ENCODE measurements around the gene CD58. TPM values are rescaled to one million over a fixed set of nuclear protein-coding genes. Genes with fewer than 3 reads are reported as not detected.
A peak's percentile ranks its signal among the peaks of the same experiment; 100 is the strongest.
"Not testable (repeated sequence)": the region's sequence is repeated elsewhere in the genome, so short reads cannot be mapped to it uniquely, and the experiment has no call there.

Gene CD58, protein sequence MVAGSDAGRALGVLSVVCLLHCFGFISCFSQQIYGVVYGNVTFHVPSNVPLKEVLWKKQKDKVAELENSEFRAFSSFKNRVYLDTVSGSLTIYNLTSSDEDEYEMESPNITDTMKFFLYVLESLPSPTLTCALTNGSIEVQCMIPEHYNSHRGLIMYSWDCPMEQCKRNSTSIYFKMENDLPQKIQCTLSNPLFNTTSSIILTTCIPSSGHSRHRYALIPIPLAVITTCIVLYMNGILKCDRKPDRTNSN
- 15.1 to 20.4 TPM (median 19.6 TPM) in 3 replicates for total RNA-seq
- long read RNA-seq, transcript CD58-202 (6 exons, 1,098 nt), result major isoform, 17 of 30 reads
- long read RNA-seq, transcript CD58-201 (4 exons, 892 nt), result minor isoform, 7 of 30 reads
- long read RNA-seq, partial matches to known transcripts, result 1 of 30 reads
- long read RNA-seq, other reads (novel, unspliced or antisense), result 3 of 30 reads

DNA sequence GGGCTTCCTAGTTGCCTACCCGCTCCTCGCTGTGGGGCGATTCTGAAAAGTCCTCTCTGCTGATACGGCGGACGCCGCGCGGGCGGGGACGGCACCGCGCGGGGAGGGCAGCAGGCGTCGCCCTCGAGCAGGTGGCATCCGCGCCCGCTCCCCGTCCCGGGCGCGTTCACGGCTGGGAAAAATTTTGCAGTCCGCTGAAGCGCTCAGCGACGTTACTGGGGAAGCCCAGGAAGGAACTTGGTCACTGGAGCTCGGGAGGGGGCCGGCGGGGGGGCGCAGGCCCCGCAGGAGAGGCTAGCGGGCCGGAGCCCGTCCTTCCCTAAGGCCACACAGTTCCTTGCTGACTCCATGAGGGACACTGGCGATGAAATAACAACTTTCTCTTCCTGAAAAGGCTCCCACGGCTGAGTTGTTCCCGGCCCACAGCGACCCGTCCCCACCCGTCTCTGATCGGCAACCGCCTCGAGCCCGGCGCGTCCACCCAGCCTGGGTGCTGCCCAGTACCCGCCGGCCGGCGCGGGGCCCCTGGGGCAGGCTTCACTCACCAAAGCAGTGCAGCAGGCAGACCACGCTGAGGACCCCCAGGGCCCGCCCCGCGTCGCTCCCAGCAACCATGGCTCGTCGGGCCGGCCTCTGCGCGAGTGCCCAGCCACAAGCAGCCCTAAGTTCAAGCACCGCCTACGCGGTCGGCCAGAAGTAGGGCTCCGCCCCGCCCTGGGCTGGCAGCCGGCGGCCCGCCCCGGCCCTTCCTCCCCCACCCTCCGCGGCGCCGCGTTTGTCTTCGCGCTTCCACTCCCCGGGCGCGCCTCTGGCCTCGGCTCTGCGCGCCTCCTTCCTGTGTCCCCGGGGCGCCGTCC, at the start of gene CD58:
Gene CD58 (minus strand): TSS at position 669 of the 857 bp plus-strand sequence. CDS start 54 bp downstream, at position 615.
- Mint-ChIP-seq H3K4me3 (ENCODE audit: unreplicated experiment) (peak within 1 kb of the TSS; percentile 86), H3K4me1 (ENCODE audit: low read depth) (peaks cover 45% of the 10 kb centered on the region), H3K36me3 (ENCODE audit: low read depth) (no peaks in the 10 kb centered on the region), H3K9me3 (ENCODE audit: low read depth) (no peaks in the 10 kb centered on the region), H3K27ac (ENCODE audit: unreplicated experiment) (peak within 1 kb of the TSS; percentile 90), H3K27me3 (ENCODE audit: low read depth) (no peaks in the 10 kb centered on the region)
- DNase-seq (ENCODE audit: low spot score), result peak; percentile 94
- TF ChIP-seq, protein P1, sequence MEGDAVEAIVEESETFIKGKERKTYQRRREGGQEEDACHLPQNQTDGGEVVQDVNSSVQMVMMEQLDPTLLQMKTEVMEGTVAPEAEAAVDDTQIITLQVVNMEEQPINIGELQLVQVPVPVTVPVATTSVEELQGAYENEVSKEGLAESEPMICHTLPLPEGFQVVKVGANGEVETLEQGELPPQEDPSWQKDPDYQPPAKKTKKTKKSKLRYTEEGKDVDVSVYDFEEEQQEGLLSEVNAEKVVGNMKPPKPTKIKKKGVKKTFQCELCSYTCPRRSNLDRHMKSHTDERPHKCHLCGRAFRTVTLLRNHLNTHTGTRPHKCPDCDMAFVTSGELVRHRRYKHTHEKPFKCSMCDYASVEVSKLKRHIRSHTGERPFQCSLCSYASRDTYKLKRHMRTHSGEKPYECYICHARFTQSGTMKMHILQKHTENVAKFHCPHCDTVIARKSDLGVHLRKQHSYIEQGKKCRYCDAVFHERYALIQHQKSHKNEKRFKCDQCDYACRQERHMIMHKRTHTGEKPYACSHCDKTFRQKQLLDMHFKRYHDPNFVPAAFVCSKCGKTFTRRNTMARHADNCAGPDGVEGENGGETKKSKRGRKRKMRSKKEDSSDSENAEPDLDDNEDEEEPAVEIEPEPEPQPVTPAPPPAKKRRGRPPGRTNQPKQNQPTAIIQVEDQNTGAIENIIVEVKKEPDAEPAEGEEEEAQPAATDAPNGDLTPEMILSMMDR (IDR thresholded peaks at IDR 0.05), result peak; percentile 82

DNA sequence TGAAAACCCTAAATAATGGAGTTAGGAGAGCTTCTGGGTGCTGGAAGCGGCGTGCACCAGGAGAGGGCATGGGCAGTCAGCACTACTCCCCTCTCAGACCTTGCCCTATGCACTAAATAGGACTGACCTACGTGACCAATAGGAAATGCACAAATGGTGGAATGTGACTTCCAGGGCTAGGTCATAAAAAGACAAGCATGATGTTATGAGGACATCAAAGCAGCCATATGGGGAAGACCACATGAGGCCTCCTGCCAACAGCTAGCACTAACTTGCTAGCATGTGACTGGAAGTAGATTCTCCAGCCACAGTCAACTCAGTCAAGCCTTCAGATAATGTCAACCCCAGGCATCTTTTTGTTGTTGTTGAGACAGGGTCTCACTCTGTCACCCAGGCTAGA, 49.6 kb upstream of the CD58 start:
- H3K27ac Mint-ChIP-seq (ENCODE audit: unreplicated experiment); H3K27me3 Mint-ChIP-seq (ENCODE audit: low read depth); H3K4me3 Mint-ChIP-seq (ENCODE audit: unreplicated experiment); H3K9me3 Mint-ChIP-seq (ENCODE audit: low read depth); H3K36me3 Mint-ChIP-seq (ENCODE audit: low read depth); DNase-seq (ENCODE audit: low spot score): not testable (repeated sequence)
- H3K4me1 Mint-ChIP-seq (ENCODE audit: low read depth), result peaks cover 14% of the 10 kb centered on the region

DNA sequence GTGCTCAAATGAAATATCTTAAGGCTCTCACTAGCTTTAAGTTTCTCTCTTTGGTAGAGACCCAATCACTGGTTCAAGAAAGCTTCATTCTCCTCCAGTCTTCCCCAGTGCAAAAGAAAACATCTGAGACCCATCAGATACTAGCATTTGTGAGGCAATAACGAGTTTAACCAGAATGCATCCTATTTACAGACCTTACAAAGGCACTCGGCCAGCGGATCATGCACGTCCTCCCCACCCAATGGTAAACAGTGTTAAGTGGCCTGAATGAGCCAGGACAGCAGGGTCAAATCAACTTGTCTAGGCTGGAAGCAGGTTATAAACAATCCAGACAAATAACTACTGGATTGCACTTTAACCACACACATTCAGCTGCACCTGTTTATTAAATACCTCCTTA, 48.3 kb upstream of the CD58 start:
- H3K36me3 Mint-ChIP-seq (ENCODE audit: low read depth); H3K27ac Mint-ChIP-seq (ENCODE audit: unreplicated experiment); H3K27me3 Mint-ChIP-seq (ENCODE audit: low read depth); H3K4me3 Mint-ChIP-seq (ENCODE audit: unreplicated experiment); H3K9me3 Mint-ChIP-seq (ENCODE audit: low read depth); DNase-seq (ENCODE audit: low spot score): not testable (repeated sequence)
- H3K4me1 Mint-ChIP-seq (ENCODE audit: low read depth), result peaks cover 14% of the 10 kb centered on the region

DNA sequence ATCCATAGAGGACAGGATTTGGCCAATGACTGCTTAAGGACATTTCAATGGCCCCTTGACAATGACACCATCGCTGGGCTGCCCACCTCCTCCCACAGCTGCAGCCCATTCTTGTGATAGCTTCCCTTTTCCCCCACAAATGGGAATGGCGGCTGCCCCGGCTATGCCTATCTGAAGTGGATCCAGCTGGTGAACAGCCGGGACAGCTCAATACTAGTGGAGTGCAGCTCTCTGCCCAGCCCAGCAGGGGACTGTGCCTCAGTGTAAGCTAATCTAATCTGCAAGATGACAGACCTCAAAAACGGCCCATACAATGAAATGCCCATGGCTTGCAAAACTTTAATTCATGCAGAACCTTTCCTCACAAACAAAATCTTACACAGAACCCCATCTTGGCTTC, 47.0 kb upstream of the CD58 start:
- DNase-seq (ENCODE audit: low spot score); H3K4me3 Mint-ChIP-seq (ENCODE audit: unreplicated experiment); H3K9me3 Mint-ChIP-seq (ENCODE audit: low read depth); H3K36me3 Mint-ChIP-seq (ENCODE audit: low read depth); H3K27ac Mint-ChIP-seq (ENCODE audit: unreplicated experiment); H3K27me3 Mint-ChIP-seq (ENCODE audit: low read depth): not testable (repeated sequence)
- H3K4me1 Mint-ChIP-seq (ENCODE audit: low read depth), result peaks cover 12% of the 10 kb centered on the region

DNA sequence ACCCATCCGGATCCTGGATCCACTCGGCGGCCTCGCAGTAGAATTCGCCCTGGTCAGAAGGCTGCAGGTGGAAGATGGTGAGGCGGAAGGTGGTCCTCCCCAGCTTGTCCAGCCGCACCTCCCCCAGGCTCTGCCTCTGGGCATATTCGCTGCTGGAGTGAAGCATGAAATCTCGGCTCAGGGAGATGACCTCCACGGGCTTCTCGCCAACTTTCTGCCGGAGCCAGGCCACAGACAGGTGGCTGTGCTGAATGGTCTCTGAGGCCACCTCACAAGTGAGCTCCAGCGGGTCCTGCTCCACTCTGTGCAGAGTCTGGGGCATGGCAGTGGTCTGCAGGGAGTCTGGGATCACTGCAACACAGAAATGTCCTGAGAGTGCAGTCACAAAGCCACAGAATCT, 43.0 kb upstream of the CD58 start:
- not testable (repeated sequence) for H3K4me3 Mint-ChIP-seq (ENCODE audit: unreplicated experiment); H3K27me3 Mint-ChIP-seq (ENCODE audit: low read depth); DNase-seq (ENCODE audit: low spot score); H3K4me1 Mint-ChIP-seq (ENCODE audit: low read depth); H3K9me3 Mint-ChIP-seq (ENCODE audit: low read depth); H3K36me3 Mint-ChIP-seq (ENCODE audit: low read depth); H3K27ac Mint-ChIP-seq (ENCODE audit: unreplicated experiment)

DNA sequence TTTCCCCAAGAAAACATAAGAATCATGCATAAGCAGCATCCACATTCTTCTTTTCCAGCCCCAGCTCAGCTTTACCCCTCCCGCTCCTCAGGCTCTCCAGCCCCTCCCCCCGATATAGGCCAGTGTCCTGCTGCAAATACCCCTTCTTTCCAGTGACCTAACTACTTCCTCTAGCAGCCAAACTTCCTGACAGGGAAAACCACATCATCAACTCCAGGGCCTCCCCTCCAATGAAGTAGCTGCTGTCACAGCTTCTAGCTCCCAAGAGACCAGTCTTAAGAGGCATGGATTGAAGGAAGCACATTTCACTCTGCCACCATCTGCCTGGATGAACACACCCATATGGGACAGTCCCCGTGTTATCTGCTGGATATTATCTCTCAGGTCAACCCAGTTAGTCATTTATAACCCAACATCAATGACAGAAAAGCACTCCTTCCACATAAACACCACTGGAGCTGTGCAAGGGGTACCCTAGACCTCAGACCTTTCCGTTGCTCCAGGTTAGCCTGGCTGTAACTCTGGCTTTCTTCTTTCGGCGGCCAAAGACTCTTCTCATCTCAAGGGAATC, 39.1 kb upstream of the CD58 start:
- H3K27ac Mint-ChIP-seq (ENCODE audit: unreplicated experiment); H3K27me3 Mint-ChIP-seq (ENCODE audit: low read depth); H3K4me3 Mint-ChIP-seq (ENCODE audit: unreplicated experiment); H3K4me1 Mint-ChIP-seq (ENCODE audit: low read depth); DNase-seq (ENCODE audit: low spot score); H3K36me3 Mint-ChIP-seq (ENCODE audit: low read depth); H3K9me3 Mint-ChIP-seq (ENCODE audit: low read depth): not testable (repeated sequence)

DNA sequence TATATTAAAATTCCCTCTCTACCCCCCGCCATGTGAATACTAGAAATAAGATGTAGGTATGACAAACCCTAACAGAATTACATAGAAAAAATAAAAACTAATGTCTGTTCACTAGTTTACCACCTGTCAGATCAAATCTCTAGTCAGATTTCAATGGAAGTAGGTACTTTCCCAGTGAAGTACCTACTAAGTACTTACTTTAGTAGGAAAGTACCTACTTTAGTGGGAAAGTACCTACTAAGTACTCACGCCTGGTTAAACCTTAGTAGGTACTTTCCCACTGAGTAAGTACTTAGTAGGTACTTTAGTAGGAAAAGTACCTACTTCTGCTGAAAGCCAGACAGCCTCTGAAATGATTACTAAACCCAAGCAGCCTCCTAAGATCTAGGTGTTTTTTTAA, 38.0 kb upstream of the CD58 start:
- H3K27me3 Mint-ChIP-seq (ENCODE audit: low read depth); H3K4me3 Mint-ChIP-seq (ENCODE audit: unreplicated experiment); H3K4me1 Mint-ChIP-seq (ENCODE audit: low read depth); H3K27ac Mint-ChIP-seq (ENCODE audit: unreplicated experiment); H3K36me3 Mint-ChIP-seq (ENCODE audit: low read depth); DNase-seq (ENCODE audit: low spot score); H3K9me3 Mint-ChIP-seq (ENCODE audit: low read depth): not testable (repeated sequence)

DNA sequence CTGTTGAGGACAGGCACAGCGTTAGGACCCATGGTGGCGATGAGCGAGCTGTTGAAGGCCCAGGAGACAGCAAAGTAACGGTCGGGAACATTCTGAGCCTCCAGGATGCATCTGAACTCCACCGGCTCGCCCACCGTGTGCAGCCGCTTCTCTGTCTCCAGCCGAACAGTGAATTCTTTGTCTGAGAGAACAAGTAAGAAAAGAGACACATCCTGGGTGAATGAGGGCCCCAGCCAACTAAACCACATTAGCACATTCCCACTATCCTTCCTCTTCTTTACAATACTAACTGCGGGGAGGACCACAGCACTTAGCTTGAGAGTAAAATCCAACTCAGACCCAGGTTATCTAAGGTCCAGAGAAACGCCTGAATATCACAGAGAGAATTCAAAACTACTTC, 37.3 kb upstream of the CD58 start:
- H3K4me1 Mint-ChIP-seq (ENCODE audit: low read depth); DNase-seq (ENCODE audit: low spot score); H3K27ac Mint-ChIP-seq (ENCODE audit: unreplicated experiment); H3K4me3 Mint-ChIP-seq (ENCODE audit: unreplicated experiment); H3K9me3 Mint-ChIP-seq (ENCODE audit: low read depth); H3K27me3 Mint-ChIP-seq (ENCODE audit: low read depth); H3K36me3 Mint-ChIP-seq (ENCODE audit: low read depth): not testable (repeated sequence)

DNA sequence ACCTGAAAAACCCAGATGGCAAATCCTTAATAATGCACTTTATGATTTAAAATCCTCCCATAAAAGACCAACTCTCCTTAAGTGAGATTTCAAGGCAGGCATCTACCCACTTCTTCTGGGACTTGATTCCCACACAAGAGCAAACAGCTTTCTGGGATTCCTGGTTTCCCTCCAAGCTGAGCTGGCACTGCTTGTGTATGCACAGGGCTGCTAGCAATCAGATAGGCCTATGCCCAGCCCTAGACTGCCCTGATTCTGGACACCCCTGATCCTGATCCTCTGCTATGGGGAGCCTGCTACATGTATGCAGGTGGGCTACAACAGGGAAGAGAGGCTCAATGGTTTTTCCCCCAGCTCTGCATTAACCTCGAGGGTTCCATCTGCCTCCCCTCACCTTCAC, 36.6 kb upstream of the CD58 start:
- not testable (repeated sequence) for H3K27ac Mint-ChIP-seq (ENCODE audit: unreplicated experiment)

DNA sequence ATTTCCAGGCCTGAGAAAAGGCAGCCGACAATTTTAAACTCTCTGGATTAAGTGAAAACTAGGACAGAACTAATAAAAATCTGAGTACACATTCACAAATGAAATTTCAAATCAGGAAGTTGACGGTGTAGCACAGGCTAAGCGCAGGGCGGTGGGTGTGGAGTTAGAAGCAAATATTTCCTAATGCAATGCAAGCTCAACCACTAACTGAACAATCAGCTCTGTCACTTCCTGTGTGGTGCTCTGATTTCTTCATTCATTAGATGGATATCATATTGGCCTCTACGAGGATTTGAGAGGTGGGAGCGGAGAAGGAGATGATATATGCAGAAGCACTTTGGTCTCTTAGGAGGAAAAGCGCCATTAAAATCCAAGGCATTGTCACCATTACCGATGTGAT, 35.2 kb upstream of the CD58 start:
- H3K36me3 Mint-ChIP-seq (ENCODE audit: low read depth); H3K9me3 Mint-ChIP-seq (ENCODE audit: low read depth); H3K4me3 Mint-ChIP-seq (ENCODE audit: unreplicated experiment); H3K27ac Mint-ChIP-seq (ENCODE audit: unreplicated experiment); DNase-seq (ENCODE audit: low spot score); H3K4me1 Mint-ChIP-seq (ENCODE audit: low read depth); H3K27me3 Mint-ChIP-seq (ENCODE audit: low read depth): not testable (repeated sequence)

More for the DNA sequence above, 36.6 kb upstream of the CD58 start:
- H3K4me1 Mint-ChIP-seq (ENCODE audit: low read depth); H3K9me3 Mint-ChIP-seq (ENCODE audit: low read depth); H3K36me3 Mint-ChIP-seq (ENCODE audit: low read depth); H3K4me3 Mint-ChIP-seq (ENCODE audit: unreplicated experiment); H3K27me3 Mint-ChIP-seq (ENCODE audit: low read depth); DNase-seq (ENCODE audit: low spot score): not testable (repeated sequence)

Measured in chondrocyte (in vitro differentiated cells).